Measurements from ENCODE around the gene PTPRN2.

DNA sequence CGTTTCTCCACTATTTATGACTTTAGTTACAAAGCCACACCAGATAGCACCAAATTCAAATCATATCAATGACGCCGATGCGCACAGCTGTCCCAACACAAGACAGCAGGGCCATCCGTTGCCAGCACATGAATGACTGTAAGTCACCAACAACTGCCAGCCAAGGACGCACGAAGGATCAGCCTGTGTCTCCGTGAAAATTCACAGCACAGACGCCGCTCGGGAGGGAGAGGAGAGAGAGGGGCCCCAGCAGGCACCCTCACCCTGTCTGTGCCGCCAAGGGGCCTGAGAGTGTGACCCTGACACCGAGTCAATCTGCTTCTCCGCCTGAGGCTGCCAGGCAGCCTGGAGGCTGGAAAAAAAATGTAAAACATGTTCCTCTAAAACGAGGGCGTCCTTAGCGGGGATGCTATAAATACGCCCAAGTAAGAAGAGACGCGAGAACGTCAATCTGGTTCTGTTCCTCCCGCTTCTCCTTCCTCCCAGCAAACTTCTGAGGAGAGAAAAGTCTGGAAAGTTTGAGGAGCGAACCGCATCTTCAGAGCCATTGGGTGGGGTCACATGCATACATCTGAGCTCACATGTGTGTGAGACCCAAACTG is 111.2 kb downstream of the PTPRN2 start:
- TF ChIP-seq, protein P1, sequence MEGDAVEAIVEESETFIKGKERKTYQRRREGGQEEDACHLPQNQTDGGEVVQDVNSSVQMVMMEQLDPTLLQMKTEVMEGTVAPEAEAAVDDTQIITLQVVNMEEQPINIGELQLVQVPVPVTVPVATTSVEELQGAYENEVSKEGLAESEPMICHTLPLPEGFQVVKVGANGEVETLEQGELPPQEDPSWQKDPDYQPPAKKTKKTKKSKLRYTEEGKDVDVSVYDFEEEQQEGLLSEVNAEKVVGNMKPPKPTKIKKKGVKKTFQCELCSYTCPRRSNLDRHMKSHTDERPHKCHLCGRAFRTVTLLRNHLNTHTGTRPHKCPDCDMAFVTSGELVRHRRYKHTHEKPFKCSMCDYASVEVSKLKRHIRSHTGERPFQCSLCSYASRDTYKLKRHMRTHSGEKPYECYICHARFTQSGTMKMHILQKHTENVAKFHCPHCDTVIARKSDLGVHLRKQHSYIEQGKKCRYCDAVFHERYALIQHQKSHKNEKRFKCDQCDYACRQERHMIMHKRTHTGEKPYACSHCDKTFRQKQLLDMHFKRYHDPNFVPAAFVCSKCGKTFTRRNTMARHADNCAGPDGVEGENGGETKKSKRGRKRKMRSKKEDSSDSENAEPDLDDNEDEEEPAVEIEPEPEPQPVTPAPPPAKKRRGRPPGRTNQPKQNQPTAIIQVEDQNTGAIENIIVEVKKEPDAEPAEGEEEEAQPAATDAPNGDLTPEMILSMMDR (IDR thresholded peaks at IDR 0.05), result no peak
- no peak for TF ChIP-seq EP300 (IDR thresholded peaks at IDR 0.05)
